GM15510 (cell line): ENCODE results near the gene GOLGA8R.
"Not testable (repeated sequence)": the region's sequence is repeated elsewhere in the genome, so short reads cannot be mapped to it uniquely, and the experiment has no call there.

ENCODE experiments used
- POLR2A ChIP-seq: IDR thresholded peaks from 3 replicates; pipeline ENCODE4 v1.6.1; 2011; ENCODE audit warnings: borderline replicate concordance; ENCODE audit not compliant: insufficient read length; ENCODE audit errors: extremely low read depth

The GOLGA8R gene

GRCh38 chr15:30414160-30414559, at the start of gene GOLGA8R:
Gene GOLGA8R, minus strand, starts transcription at chr15:30414260. Its CDS starts 98 bp downstream, at chr15:30414162.
- not testable (repeated sequence) for TF ChIP-seq POLR2A

DNA sequence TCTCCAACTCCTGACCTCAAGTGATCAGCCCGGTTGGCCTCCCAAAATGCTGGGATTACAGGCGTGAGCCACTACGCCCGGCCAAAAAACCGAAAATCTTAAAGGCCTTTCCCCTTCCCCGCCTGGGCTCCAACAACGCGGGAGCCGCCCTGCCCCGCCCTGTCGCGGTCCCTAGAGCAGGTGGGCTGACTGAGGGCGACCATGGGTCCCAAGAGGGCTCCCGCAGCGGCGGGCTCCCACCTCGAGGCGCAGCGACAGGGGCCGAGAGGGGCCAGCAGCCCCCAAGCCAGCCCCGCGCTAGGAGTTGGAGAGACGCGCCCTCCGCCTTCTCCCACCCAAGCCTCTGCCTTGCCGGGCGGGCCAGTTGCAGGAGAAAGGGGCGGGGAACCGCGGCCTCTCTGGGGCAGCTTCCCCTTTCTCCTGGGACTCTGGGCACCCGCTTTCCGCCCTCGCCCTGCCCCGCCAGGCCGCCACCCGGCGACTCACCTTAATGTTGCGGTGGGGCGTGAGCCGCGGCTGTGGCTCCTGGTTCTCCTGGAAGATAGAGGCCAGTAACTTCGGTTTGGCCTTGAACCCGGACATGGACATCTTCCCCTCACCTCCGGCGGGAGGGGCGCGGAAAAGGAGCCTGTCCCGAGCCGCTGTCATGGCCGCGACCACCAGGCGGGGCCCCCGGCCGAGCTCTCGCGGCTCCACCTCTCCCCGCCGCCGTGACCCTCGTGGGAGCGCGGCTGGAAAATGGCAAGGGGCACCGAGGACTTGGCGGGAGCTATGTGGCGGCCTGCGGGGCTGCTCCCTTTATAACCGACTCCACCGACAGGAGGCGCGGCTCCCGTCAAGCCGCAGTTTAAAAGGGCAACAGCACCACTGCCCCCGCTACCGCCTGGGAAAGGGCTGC, 21.0 kb downstream of the GOLGA8R start, which contains the start of gene CHRFAM7A:
CHRFAM7A (minus strand) TSS at position 775 of the 898 bp plus-strand sequence. CDS start 10,189 bp downstream, outside the sequence.
- TF ChIP-seq POLR2A = not testable (repeated sequence)
